ENCODE results near the gene SEC24B.
A peak's percentile ranks its signal among the peaks of the same experiment; 100 is the strongest.
"Not testable (repeated sequence)": the region's sequence is repeated elsewhere in the genome, so short reads cannot be mapped to it uniquely, and the experiment has no call there.

Gene SEC24B

DNA sequence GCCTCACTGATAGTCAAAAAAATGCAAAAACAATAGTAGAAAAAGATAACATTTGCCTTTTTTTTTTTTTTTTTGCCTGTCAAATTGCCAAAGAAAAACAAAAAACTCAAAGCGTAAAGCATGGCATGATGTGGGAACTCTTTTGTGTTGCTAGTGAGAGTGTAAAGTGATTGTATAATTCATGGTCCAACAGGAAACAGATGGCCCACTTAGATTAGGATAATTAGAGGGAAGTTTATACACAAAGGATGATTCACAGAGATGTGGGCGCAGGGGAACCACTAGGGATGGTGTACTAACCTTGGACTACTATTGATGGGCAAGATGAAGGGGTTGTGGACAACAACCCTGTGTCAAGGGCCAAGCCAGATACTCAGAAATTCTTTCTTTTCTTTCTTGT lies 142.8 kb downstream of the SEC24B start:
- no peak for DNase-seq (ENCODE audit: low read depth in 2 of 2)

DNA sequence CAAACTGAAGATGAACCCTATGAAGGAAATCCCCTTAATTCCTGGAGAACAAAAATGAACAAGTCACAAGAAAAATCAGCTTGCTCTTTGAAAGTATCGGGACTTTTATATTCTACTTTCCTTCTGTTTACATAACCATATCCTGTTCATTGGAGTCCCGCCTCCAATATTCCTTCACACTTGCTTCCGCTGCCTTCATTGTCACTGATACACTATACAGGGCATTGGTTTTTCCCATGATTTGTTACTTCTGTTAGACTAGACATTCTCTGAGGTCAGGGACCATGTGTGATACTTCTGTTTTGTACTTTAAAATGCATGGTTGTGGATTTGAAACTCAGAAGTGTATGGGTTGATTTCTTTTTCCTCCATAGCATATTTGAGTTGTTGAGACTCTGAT lies 145.2 kb downstream of the SEC24B start:
- no peak for DNase-seq (ENCODE audit: low read depth in 2 of 2)

DNA sequence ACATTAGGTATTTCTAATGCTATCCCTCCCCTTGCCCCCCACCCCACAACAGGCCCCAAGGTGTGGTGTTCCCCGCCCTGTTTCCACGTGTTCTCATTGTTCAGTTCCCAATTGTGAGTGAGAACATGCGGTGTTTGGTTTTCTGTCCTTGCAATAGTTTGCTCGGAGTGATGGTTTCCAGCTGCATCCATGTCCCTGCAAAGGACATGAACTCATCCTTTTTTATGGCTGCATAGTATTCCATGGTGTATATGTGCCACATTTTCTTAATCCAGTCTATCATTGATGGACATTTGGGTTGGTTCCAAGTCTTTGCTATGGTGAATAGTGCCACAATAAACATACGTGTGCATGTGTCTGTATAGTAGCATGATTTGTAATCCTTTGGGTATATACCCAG lies 146.4 kb downstream of the SEC24B start:
- not testable (repeated sequence) for DNase-seq (ENCODE audit: low read depth in 2 of 2)

DNA sequence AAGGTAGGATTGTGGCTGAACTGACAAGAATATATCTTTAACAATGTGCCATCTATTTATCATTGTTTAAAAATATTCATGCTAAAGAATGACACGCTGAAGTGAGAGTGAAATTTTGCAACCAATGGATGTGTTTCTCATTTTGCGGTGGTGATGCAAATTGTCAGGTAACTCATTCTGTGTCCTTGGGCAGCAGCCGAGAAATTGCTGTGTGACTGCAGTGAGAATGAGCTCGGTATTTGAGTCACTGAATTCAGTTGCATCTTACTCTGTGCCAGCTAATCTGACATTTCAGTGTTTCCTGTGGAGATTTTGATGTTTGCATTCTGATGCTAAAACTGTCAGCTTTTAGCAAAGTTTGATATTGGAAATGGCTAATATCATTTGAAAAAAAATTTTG lies 154.6 kb downstream of the SEC24B start:
- peak in 1 of 2 donors; percentile 12 for DNase-seq (ENCODE audit: low read depth in 2 of 2)

DNA sequence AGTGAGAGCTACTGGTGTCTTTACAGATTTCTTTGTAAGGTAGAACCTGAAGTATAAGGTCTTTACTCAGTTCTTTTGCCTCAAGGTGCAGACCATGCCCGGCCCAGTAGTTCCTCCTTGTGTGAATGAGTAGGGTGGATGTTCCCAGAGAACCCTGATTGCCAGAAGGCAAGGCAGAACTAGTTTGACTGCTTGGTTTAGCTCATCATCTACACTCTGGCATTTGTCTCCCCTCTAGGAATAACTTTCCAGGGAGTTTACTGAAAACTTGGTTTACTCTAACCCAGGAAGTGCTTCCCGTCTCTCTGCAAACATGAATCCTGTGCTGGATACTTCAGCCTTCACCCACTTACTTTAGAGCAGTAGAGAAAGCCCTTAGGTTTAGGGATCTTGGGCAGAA lies 155.5 kb downstream of the SEC24B start:
- no peak for DNase-seq (ENCODE audit: low read depth in 2 of 2)

DNA sequence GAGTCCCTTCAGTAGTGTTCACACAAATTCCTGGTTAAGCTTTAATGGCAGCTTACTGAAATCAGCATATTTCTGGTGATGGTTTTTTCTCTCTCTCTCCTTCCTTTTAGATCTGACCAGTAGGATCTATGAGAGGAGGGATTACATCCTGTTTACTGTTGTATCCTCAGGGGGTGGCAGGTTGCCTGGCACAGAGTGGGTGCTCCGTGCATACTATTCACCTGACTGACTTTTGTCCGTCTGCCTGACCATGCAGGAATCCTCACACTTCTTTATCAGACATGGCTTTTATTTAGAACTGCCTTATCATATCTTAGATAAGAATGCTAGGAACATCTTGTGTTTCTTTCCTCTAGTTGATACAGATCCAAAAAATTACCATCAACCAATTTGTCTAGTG lies 156.0 kb downstream of the SEC24B start:
- DNase-seq (ENCODE audit: low read depth in 2 of 2): no peak
